CD4-positive, alpha-beta T cell treated with Interleukin-6 at 100 ng/mL for 8 hours (primary cell): ENCODE measurements around the gene LHX3.
"Not testable (repeated sequence)": the region's sequence is repeated elsewhere in the genome, so short reads cannot be mapped to it uniquely, and the experiment has no call there.

Experiments used
- DNase-seq: peaks from one replicate; pipeline ENCODE4 v3.0.0-alpha.2; 2020; ENCODE audit warnings: mixed read lengths, low spot score

Gene LHX3

GRCh38 chr9:136153381-136154065 is 51.4 kb downstream of the LHX3 start:
- no peak for DNase-seq

- no peak for DNase-seq
Observed at GRCh38 chr9:136152931-136153330, 52.0 kb downstream of the LHX3 start.

GRCh38 chr9:136152543-136152866 is 52.4 kb downstream of the LHX3 start:
- DNase-seq: no peak

- DNase-seq: no peak
Observed at GRCh38 chr9:136151848-136152542, 52.9 kb downstream of the LHX3 start.

GRCh38 chr9:136151214-136151804 is 53.6 kb downstream of the LHX3 start:
- DNase-seq: no peak

GRCh38 chr9:136150664-136151213 is 54.2 kb downstream of the LHX3 start:
- not testable (repeated sequence) for DNase-seq

- no peak for DNase-seq
Observed at GRCh38 chr9:136149853-136150252, 55.1 kb downstream of the LHX3 start.

GRCh38 chr9:136149337-136149736 is 55.6 kb downstream of the LHX3 start:
- DNase-seq: no peak

GRCh38 chr9:136148766-136149165 is 56.2 kb downstream of the LHX3 start:
- no peak for DNase-seq

GRCh38 chr9:136147890-136148714 is 56.8 kb downstream of the LHX3 start:
- no peak for DNase-seq

- DNase-seq: no peak
Observed at GRCh38 chr9:136147038-136147889, 57.7 kb downstream of the LHX3 start.
